Pancreas (tissue), 10 donors: ENCODE measurements around the gene CNTD1. TPM values are rescaled to one million over a fixed set of nuclear protein-coding genes. Genes with fewer than 3 reads are reported as not detected.

Experiments
- ATAC-seq, 4 donors: fragments of 200-7000 bp; cut with Tn5 transposase; one replicate each; pipeline versions ENCODE4 v1.8.0 to v1.9.1; 2020; ENCODE audit warnings: mild to moderate bottlenecking in 4 of 4, moderate library complexity in 4 of 4
- DNase-seq, 6 donors: peaks; one replicate each; pipeline ENCODE4 v3.0.0-alpha.2; 2020
- FAIRE-seq: peaks from 2 replicates; lab custom pipeline; 2012; peaks lifted over from hg19 to GRCh38; lab: Jason Lieb, UNC
- H3K27ac ChIP-seq, 4 donors: fragments of 200-600 bp; sonication (generic); 1 replicate in 3 of 4; 2 replicates in 1 of 4; pipeline versions ENCODE4 v1.5.0 to v1.8.0; 2020
- H3K27me3 ChIP-seq, 4 donors: fragments of 200-600 bp; one replicate each; pipeline ENCODE4 v1.8.0; 2021
- H3K36me3 ChIP-seq, 3 donors: fragments of 200-600 bp; sonication (generic) in 1 of 3; one replicate each; pipeline versions ENCODE4 v1.5.0 to v1.8.0; 2020 to 2021
- H3K4me1 ChIP-seq, 3 donors: fragments of 200-600 bp; one replicate each; pipeline ENCODE4 v1.8.0; 2021
- H3K4me3 ChIP-seq, 4 donors: fragments of 200-600 bp; sonication (generic) in 2 of 4; one replicate each; pipeline versions ENCODE4 v1.5.0 to v1.8.0; 2020 to 2021
- H3K9me3 ChIP-seq, 4 donors: fragments of 200-600 bp; one replicate each; pipeline ENCODE4 v1.8.0; 2021
- CTCF ChIP-seq, 4 donors: fragments of 200-600 bp; sonication (generic) in 3 of 4; IDR thresholded peaks; one replicate each; pipeline versions ENCODE4 v1.5.0 to v1.8.0; 2021; ENCODE audit warnings: antibody characterized with exemption in 4 of 4
- WGBS, 2 donors: extraction: QIAGEN DNeasy Blood & Tissue Kit; methylation state at CpG; one replicate each; pipeline ENCODE4 v1.1.7; 2013; 5-methylcytosine and 5-hydroxymethylcytosine counted together
- intact Hi-C, 3 donors: fragments of 100-400 bp; cut with DNase I; formaldehyde crosslinking; loops; one replicate each; pipeline versions ENCODE4 v1.11.1 to v1.14.2; 2022
- polyA plus RNA-seq, 2 donors: library from polyadenylated mRNA; stranded (reverse); fragments of 200-250 nt; gene quantifications; one replicate each; pipeline ENCODE4 v1.2.3, GENCODE V29; 2013
- total RNA-seq, 6 donors: library from RNA; stranded (reverse); fragmentation: NEBNext Ultra II Directional in 4 of 6; extraction: Animal tissue kit (Norgen Biotek cat#: 25700) in 4 of 6; gene quantifications; one replicate each; pipeline versions ENCODE4 v1.2.1 to v1.2.4, GENCODE V29; 2021 to 2023
- donor health status: healthy with polysubstance abuse.
- donor health status: DM: no; HTN: no; CAD: no; lungs with moderate emphysema.
- donor health status: DM: no; HTN: no; CAD: no.
- donor health status: control.
- donor health status: control.
- donor health status: Bipolar disorder and iron deficiency.
- donor health status: DM: yes; HTN: yes; CAD: no.
- donor health status: DM: no; HTN: no; CAD: no.
- donor health status: DM: no; HTN: no; CAD: no.
- donor health status: DM: yes; HTN: yes; CAD: no.

CNTD1 gene
- total and polyA plus RNA-seq, 8 donors = 0.13 to 0.78 (median 0.45) TPM

- no peak for TF ChIP-seq CTCF (IDR thresholded peaks at IDR 0.05)
- Histone ChIP-seq H3K4me3 (no peak overlapping the region), H3K27ac (no peak overlapping the region), H3K36me3 (no peaks in the 10 kb centered on the region), H3K9me3 (no peaks in the 10 kb centered on the region), H3K4me1 (no peaks in the 10 kb centered on the region), H3K27me3 (no peaks in the 10 kb centered on the region)
- WGBS, 2 donors = 66 to 82% methylated on average over 3 of the region's 3 CpGs
- DNase-seq = no peak
- intact Hi-C loops = no loop called here
- peak in 2 of 4 donors; percentile 41 to 49 for ATAC-seq
- no peak for FAIRE-seq
Observed at GRCh38 chr17:42754782-42755181, 43.9 kb upstream of the CNTD1 start.

GRCh38 chr17:42759982-42760651 lies 38.5 kb upstream of the CNTD1 start:
- no peaks in the 10 kb centered on the region for H3K36me3 ChIP-seq
- FAIRE-seq (no peak), ATAC-seq (no peak), DNase-seq (no peak)
- WGBS, 2 donors = 58 to 71% methylated on average over 11 of the region's 11 CpGs
- H3K27me3 ChIP-seq = no peaks in the 10 kb centered on the region
- H3K4me1 ChIP-seq = no peaks in the 10 kb centered on the region
- peak overlapping the region in 1 of 4 donors; percentile 55 for H3K4me3 ChIP-seq
- H3K27ac ChIP-seq = no peak overlapping the region
- intact Hi-C loops = loop anchor here in 1 of 3 donors (5.0 kb wide), 1 partner anchor 38 kb away; no protein-coding TSS in a partner anchor
- H3K9me3 ChIP-seq = no peaks in the 10 kb centered on the region
- TF ChIP-seq CTCF (IDR thresholded peaks at IDR 0.05) = no peak

- ATAC-seq = peak; percentile 50 to 71 (median 60)
- intact Hi-C loops = loop anchor here in 1 of 3 donors (5.0 kb wide), 1 partner anchor 39 kb away; no protein-coding TSS in a partner anchor
- H3K27ac ChIP-seq = peak within 1 kb of the TSS in 1 of 4 donors; percentile 12
- H3K4me1 ChIP-seq = no peaks in the 10 kb centered on the region
- no peaks in the 10 kb centered on the region for H3K36me3 ChIP-seq
- no peaks in the 10 kb centered on the region for H3K9me3 ChIP-seq
- H3K4me3 ChIP-seq = peak within 1 kb of the TSS; percentile 23 to 55 (median 38)
- DNase-seq = peak in 3 of 6 donors; percentile 24 to 78 (median 77)
- 4 to 9% methylated on average over 42 to 92 of the region's 92 CpGs for WGBS, 2 donors
- TF ChIP-seq CTCF (IDR thresholded peaks at IDR 0.05) = no peak
- H3K27me3 ChIP-seq = no peaks in the 10 kb centered on the region
- no peak for FAIRE-seq
Observed at GRCh38 chr17:42760652-42761581, 37.7 kb upstream of the CNTD1 start, which contains the start of gene RAMP2. RAMP2 (plus strand) TSS chr17:42761227; CDS start chr17:42761262, 35 bp downstream.

GRCh38 chr17:42761638-42762037 lies 37.0 kb upstream of the CNTD1 start:
- FAIRE-seq (no peak), DNase-seq (no peak), ATAC-seq (no peak)
- peak overlapping the region in 3 of 4 donors; percentile 31 to 55 (median 46) for H3K4me3 ChIP-seq
- peak overlapping the region in 1 of 4 donors; percentile 12 for H3K27ac ChIP-seq
- 44 to 59% methylated on average over 12 of the region's 12 CpGs for WGBS, 2 donors
- H3K27me3 ChIP-seq = no peaks in the 10 kb centered on the region
- H3K4me1 ChIP-seq = no peaks in the 10 kb centered on the region
- intact Hi-C loops = loop anchor here in 1 of 3 donors (5.0 kb wide), 1 partner anchor 39 kb away; no protein-coding TSS in a partner anchor
- no peak for TF ChIP-seq CTCF (IDR thresholded peaks at IDR 0.05)
- no peaks in the 10 kb centered on the region for H3K36me3 ChIP-seq
- no peaks in the 10 kb centered on the region for H3K9me3 ChIP-seq
